ENCODE results near the gene PPP6R3. TPM values are rescaled to one million over a fixed set of nuclear protein-coding genes. Genes with fewer than 3 reads are reported as not detected.

The PPP6R3 gene
- total and polyA plus RNA-seq, 2 experiments from 2014 or later = 31.5 to 108 TPM

DNA sequence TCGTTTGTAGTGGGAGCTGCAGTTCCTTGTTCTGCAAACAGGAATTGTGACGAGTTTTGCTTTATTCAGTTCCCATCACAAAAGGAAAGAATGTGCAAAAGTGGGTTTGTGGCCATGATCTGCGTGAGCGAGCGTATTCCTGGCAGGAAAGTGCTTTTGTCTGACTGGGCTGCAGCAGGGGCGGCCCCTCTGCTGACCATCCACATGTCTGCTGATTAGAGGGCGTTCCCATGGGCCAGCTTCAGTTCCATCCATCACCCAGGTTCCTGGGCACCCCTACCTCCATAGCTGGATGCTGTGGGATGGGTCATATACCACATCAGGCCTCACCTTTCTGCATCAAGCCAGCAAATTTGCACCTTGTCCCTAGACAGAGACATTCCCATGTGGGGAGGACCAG is 194.9 kb downstream of the PPP6R3 start:
- Histone ChIP-seq H3K79me2 (no peaks in the 10 kb centered on the region), H3K4me2 (no peak overlapping the region), H3K27ac (no peak overlapping the region), H3K9me3 (ENCODE audit: low read depth) (no peaks in the 10 kb centered on the region), H2AFZ (no peak overlapping the region), H3K4me3 (no peak overlapping the region), H3K27me3 (no peaks in the 10 kb centered on the region), H4K20me1 (ENCODE audit: insufficient read depth, poor library complexity, severe bottlenecking) (no peaks in the 10 kb centered on the region), H3K36me3 (replicated peaks; ENCODE audit: insufficient read depth, low read depth) (no peaks in the 10 kb centered on the region), H3K4me1 (ENCODE audit: insufficient read depth) (peaks cover 9% of the 10 kb centered on the region), H3K9me2 (replicated peaks; ENCODE audit: insufficient read depth) (no peaks in the 10 kb centered on the region)
- no peak for DNase-seq (ENCODE audit: low spot score)
- 86% methylated on average over 7 of the region's 7 CpGs for WGBS (ENCODE audit: low lambda C conversion rate, missing lambda C conversion rate)
- TF ChIP-seq, protein P1, sequence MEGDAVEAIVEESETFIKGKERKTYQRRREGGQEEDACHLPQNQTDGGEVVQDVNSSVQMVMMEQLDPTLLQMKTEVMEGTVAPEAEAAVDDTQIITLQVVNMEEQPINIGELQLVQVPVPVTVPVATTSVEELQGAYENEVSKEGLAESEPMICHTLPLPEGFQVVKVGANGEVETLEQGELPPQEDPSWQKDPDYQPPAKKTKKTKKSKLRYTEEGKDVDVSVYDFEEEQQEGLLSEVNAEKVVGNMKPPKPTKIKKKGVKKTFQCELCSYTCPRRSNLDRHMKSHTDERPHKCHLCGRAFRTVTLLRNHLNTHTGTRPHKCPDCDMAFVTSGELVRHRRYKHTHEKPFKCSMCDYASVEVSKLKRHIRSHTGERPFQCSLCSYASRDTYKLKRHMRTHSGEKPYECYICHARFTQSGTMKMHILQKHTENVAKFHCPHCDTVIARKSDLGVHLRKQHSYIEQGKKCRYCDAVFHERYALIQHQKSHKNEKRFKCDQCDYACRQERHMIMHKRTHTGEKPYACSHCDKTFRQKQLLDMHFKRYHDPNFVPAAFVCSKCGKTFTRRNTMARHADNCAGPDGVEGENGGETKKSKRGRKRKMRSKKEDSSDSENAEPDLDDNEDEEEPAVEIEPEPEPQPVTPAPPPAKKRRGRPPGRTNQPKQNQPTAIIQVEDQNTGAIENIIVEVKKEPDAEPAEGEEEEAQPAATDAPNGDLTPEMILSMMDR (IDR thresholded peaks at IDR 0.05; ENCODE audit: poor library complexity) = no peak
- TF ChIP-seq EZH2phosphoT487 (IDR thresholded peaks at IDR 0.05; ENCODE audit: low read depth, severe bottlenecking, unreplicated experiment) (no peak), EZH2 (IDR thresholded peaks at IDR 0.05; ENCODE audit: borderline replicate concordance) (no peak)

DNA sequence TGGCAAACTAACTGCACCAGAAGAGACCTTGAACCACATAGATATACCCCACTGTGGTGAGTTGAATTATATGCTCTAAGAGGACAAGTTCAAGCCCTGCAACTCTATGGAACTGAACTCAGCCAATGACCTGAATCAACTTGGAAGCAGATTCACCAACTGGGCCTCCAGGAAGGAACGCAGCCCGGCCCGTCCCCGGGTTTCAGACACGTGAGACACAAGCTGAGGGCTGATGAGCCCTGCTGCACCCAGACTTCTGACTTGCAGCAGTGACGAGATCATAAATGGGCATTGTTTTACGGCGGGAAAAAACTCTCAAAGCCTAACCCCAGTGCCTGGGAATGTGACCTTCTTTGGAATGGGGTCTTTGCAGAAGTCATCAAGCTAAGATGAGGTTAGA is 195.3 kb downstream of the PPP6R3 start:
- Histone ChIP-seq H3K4me3 (no peak overlapping the region), H3K27me3 (no peaks in the 10 kb centered on the region), H3K79me2 (no peaks in the 10 kb centered on the region), H4K20me1 (ENCODE audit: insufficient read depth, poor library complexity, severe bottlenecking) (no peaks in the 10 kb centered on the region), H3K4me2 (no peak overlapping the region), H3K9me3 (ENCODE audit: low read depth) (no peaks in the 10 kb centered on the region), H3K4me1 (ENCODE audit: insufficient read depth) (peaks cover 9% of the 10 kb centered on the region), H2AFZ (no peak overlapping the region), H3K9me2 (replicated peaks; ENCODE audit: insufficient read depth) (no peaks in the 10 kb centered on the region), H3K36me3 (replicated peaks; ENCODE audit: insufficient read depth, low read depth) (no peaks in the 10 kb centered on the region), H3K27ac (no peak overlapping the region)
- no peak for DNase-seq (ENCODE audit: low spot score)
- TF ChIP-seq EZH2 (IDR thresholded peaks at IDR 0.05; ENCODE audit: borderline replicate concordance) (no peak), EZH2phosphoT487 (IDR thresholded peaks at IDR 0.05; ENCODE audit: low read depth, severe bottlenecking, unreplicated experiment) (no peak)
- TF ChIP-seq, protein P1 (IDR thresholded peaks at IDR 0.05; ENCODE audit: poor library complexity) = no peak
- 92% methylated on average over 8 of the region's 8 CpGs for WGBS (ENCODE audit: low lambda C conversion rate, missing lambda C conversion rate)

DNA sequence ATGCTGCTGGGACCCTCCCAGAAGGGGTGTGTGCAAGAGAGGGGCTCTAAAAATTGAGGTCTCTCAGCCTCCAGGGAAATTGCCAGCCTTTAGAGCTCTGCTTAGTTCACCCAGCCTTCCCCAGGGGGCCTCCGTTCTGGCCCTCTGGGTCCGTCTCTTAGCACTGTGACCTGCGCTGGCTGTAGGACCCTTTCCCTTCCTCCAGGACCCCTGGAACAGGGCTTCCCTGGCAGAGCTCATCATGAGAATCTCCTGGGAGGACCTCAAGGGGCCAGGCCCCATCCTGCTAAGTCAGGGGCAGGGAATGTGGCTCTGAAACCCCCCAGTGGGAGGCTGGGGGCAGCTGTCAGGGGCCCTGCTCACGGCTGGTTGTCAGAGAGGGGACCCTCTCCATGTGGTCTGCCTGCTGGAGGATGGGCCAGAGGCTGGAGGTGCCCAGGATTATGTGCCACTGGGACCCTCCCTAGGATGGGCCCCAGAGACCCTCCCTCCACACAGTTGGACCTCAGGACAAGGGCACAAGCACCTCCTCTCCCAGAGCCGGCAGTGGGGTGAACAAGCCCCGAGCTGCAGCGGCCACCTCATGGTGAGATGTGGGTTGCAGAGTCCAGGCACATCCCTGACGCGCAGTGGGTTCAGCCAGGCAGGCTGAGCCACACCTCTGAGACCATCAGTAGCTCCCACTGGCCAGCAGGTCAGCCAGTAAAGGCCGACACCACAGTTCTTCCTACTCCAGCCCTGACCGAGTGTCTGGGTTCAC is 196.6 kb downstream of the PPP6R3 start:
- Histone ChIP-seq H3K27me3 (no peaks in the 10 kb centered on the region), H3K4me2 (no peak overlapping the region), H3K36me3 (replicated peaks; ENCODE audit: insufficient read depth, low read depth) (no peaks in the 10 kb centered on the region), H3K4me1 (ENCODE audit: insufficient read depth) (peaks cover 9% of the 10 kb centered on the region), H2AFZ (no peak overlapping the region), H3K9me3 (ENCODE audit: low read depth) (no peaks in the 10 kb centered on the region), H3K9me2 (replicated peaks; ENCODE audit: insufficient read depth) (no peaks in the 10 kb centered on the region), H3K4me3 (no peak overlapping the region), H3K79me2 (no peaks in the 10 kb centered on the region), H3K27ac (no peak overlapping the region), H4K20me1 (ENCODE audit: insufficient read depth, poor library complexity, severe bottlenecking) (no peaks in the 10 kb centered on the region)
- no peak for TF ChIP-seq EZH2phosphoT487 (IDR thresholded peaks at IDR 0.05; ENCODE audit: low read depth, severe bottlenecking, unreplicated experiment)
- no peak for TF ChIP-seq EZH2 (IDR thresholded peaks at IDR 0.05; ENCODE audit: borderline replicate concordance)
- TF ChIP-seq, protein P1 (IDR thresholded peaks at IDR 0.05; ENCODE audit: poor library complexity) = no peak
- WGBS (ENCODE audit: low lambda C conversion rate, missing lambda C conversion rate) = 93% methylated on average over 11 of the region's 11 CpGs
- DNase-seq (ENCODE audit: low spot score) = no peak
